Activated CD4-positive, CD25-positive, alpha-beta regulatory T cell treated with anti-CD3 and anti-CD28 coated beads, Interleukin-2, amount 50 U/mL, for 24 hours (primary cell): ENCODE measurements around the gene DHRS7.
"Not testable (repeated sequence)": the region's sequence is repeated elsewhere in the genome, so short reads cannot be mapped to it uniquely, and the experiment has no call there.

ENCODE experiments used
- ATAC-seq, 2 donors: fragments of 150-1000 bp; cut with Tn5 transposase; one replicate each; pipeline ENCODE4 v1.10.0; 2021; ENCODE audit warnings: mild to moderate bottlenecking in 1 of 2, moderate library complexity in 1 of 2

The DHRS7 gene

DNA sequence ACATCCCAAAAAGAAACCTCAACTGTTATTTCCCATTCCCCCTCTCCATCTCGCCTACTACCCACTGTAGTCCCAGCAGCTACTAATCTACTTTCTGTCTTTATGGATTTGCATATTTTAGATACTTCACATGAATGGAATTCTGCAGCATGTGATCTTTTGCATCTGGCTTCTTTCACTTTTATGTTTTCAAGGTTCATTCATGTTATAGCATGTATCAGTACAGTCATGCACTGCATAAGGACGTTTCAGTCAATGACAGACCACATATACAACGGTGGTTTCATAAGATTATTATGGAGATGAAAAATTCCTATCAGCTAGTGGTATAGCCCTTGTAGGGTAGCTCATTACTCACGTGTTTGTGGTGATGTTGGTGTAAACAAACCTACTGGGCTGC lies 49.0 kb downstream of the DHRS7 start:
- ATAC-seq: no peak

DNA sequence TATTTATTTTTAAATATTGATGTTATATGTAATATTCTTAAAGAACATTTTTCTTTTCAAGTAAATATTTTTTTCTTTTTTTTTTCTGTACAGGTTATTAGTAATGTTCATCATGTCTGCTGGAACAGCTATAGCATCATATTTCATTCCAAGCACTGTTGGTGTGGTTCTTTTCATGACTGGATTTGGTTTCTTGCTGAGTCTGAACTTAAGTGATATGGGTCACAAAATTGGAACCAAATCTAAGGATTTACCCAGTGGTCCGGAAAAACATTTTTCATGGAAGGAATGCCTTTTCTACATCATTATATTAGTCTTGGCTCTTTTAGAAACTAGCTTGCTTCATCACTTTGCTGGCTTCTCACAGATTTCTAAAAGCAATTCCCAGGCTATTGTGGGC lies 50.3 kb downstream of the DHRS7 start:
- ATAC-seq: no peak

DNA sequence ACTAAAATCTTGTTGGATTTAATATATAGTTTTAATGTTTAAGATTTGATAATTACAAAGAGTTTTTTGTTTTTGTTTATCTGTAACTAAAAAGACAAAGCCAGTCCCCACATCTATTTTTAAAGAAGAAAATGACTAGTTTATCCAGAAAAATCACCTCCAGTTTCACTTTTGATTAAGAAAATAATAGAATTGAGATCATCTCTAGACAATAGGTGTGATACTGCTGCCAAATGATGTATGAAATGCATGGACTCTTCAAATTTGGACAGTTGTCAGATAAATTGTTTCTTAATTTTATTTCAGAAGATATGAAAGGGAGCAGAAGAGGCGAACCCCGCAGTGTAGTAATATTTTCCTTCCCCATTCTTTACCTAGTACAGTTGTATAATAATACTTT lies 53.5 kb downstream of the DHRS7 start:
- ATAC-seq: no peak

DNA sequence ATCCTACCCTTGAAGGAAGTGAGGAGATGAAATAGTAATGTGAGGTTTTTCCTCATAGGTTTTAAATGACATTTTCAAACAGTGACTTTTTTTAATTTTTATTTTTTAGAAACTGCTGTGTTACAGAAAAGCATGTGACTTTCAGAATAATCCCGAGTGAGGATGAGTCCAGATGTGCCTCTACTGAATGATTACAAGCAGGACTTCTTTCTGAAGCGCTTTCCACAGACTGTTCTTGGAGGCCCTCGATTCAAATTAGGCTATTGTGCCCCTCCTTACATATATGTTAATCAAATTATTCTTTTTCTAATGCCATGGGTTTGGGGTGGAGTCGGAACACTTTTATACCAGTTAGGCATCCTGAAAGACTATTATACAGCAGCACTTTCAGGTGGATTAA lies 57.7 kb downstream of the DHRS7 start:
- ATAC-seq: no peak

DNA sequence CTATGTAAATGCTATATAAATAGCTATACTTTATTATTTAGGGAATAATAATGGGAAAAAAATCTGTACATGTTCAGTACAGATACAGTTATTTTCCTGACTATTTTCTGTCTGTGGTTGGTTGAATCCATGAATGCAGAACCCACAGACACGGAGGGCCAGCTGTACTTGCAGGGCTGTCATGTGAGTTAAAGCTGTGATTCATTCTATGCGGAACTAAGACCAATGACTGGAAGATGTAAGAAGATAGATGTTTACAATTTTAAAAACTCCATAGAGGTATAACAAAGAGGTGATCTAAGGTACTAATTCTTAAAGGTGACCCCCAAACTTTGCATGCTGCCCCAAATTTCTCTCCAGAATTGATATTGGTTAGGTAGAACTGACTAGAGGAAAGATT lies 58.9 kb downstream of the DHRS7 start:
- ATAC-seq: no peak

DNA sequence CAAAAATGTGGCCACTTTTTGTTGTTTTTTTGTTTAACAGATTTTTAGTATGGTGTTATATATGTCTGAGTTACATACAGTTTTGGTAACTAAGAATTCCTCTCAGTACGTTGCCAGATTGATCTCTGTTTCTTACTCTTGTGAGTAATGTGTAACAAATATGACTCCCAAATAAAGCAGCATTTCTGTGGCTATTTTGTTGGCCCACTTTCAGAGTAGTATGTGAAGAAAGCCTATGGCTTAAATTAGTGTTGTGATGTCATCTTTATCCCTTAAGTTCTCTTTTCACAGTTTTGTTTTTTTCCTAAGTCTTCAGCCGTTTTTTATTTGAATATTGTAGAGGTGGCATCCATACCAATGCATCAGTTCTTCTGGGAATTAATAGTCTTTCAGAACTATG lies 62.8 kb downstream of the DHRS7 start:
- no peak for ATAC-seq

DNA sequence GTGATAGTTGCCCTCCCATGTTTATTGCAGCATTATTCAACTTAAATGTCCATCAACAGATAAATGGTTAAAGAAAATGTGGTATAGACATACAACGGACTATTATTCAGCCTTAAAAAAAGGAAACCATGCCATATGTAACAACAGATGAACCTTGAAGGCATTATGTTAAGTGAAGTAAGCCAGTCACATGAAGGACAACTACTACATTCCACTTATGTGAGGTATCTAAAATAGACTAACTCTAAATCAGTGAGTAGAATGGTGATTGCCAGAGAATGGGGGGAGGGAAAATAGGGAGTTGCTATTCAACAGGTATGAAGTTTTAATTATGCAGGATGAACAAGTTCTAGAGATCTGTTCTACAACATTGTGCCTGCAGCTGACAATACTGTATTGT lies 63.4 kb downstream of the DHRS7 start:
- ATAC-seq: no peak

DNA sequence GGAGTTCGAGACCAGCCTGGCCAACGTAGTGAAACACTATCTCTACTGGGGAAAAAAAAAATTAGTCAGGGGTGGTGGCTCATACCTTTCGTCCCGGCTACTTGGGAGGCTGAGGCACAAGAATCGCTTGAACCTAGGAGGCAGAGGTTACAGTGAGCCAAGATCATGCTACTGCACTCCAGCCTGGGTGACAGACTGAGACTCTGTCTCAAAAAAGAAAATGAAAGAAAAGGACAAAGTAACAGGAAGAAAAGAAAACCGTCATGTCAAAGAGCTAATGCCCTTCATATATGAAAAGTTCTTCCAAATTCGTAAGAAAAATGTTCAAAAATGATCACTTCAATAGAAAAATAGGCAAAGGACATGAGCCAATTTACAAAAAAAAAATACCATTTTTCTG lies 65.3 kb downstream of the DHRS7 start:
- not testable (repeated sequence) for ATAC-seq

DNA sequence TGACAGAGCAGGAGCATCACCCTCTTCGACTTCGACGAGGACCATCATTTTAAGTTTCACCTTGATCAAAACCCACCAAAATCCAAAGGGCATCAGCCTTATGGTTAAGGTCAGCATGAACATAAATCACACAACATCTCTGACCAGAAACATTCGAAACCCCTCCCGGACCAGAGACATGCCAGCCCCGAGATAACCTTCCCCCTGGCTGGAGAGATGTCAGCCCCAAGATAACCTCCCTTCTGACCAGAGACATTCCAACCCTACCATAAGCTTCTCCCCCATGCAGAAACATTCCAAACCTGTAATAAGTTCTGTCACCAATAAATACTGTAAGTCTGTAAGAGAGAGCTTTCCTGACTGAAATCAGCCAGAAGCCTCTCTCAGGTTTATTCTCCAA lies 67.2 kb downstream of the DHRS7 start:
- no peak for ATAC-seq

DNA sequence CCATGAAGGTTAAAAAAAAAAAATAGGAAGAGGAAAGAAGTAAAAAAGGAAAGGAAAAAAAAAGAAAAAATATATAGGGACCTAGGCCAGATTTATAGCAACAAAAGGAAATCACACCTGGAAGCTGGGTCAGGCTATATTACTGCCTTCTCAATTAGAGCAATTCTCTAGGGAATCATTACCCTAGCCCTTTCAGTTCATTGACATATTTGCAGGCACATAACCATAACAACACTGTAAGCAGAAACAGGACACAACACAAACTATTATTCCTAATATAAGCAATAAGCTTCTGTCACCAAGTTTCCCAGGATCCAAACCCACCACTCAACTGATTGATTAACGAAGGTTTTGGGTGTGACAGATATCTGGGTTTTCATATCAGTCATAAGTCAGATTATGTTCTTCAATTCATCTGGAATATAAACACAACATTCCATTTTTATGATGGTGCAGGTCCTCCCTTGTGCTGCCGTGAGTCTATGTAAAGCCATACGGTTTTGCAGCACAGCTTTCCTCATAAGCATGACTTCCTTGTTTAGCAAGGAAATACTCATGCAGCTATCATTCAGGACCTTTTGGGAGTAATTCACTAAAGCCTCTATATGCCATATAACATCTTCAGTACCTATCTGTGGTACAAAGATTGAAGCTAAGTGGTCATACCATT lies 69.3 kb downstream of the DHRS7 start:
- no peak for ATAC-seq

DNA sequence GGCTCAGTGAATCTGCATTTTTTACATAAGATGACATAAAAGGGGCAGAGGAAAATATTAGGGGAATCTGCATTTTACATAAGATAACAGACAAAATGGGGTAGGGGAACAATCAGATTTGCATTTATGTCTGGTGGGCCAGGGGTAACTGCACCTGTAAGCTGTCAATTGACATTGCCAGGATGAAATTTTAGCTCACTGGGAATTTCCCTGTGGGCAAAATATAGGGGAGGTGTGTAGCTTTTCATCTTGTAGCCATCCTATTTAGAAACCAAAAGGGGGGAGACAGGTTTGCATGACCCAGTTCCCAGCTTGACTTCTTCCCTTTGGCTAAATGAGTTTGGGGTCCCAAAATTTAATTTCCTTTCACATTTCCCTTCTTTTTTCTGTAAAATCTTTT lies 70.0 kb downstream of the DHRS7 start:
- ATAC-seq: no peak

DNA sequence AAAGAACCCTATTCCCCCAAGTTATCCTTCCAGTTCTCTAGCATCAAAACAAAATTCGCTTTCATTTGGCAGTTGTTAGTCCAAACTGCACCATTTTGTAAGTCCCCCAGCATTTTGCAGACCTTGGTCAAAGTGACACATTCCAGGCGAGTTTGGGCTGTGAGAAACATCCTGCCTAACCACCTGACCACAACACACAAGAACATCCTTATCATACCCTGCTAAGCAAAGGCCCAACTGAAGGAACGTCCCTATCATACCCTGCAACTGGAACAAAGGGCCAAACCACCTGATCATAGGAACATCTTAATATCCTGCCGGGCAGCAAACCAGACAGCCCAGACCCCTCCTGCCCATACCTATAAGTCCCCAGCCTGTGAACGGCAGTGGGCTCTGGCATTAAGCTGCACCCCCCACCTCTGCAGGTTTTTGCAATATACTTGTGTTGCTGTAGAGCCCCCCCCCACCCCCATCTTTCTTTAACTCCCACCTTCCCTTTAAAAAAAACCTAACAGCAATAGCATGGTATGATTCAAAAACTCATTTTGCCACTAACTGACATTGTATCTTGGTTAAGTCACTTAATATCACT lies 70.8 kb downstream of the DHRS7 start:
- no peak for ATAC-seq
